ENCODE results near the gene ITGA2B.
"Not testable (repeated sequence)": the region's sequence is repeated elsewhere in the genome, so short reads cannot be mapped to it uniquely, and the experiment has no call there.

The ITGA2B gene

DNA sequence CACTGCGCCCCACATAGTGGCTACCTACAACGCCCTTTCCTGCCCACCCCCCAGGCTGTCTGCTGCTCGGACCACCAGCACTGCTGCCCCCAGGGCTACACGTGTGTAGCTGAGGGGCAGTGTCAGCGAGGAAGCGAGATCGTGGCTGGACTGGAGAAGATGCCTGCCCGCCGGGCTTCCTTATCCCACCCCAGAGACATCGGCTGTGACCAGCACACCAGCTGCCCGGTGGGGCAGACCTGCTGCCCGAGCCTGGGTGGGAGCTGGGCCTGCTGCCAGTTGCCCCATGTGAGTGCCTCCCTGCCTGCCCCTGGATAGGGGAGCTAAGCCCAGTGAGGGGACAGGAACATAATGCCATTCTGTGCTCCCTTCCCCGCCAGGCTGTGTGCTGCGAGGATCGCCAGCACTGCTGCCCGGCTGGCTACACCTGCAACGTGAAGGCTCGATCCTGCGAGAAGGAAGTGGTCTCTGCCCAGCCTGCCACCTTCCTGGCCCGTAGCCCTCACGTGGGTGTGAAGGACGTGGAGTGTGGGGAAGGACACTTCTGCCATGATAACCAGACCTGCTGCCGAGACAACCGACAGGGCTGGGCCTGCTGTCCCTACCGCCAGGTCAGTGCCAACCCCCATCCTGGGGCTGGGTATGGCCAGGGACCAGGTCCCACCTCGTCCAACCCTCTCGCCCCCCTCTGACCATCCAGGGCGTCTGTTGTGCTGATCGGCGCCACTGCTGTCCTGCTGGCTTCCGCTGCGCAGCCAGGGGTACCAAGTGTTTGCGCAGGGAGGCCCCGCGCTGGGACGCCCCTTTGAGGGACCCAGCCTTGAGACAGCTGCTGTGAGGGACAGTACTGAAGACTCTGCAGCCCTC, 37.3 kb downstream of the ITGA2B start:
- no peak for DNase-seq (ENCODE audit: low read depth, low spot score)

DNA sequence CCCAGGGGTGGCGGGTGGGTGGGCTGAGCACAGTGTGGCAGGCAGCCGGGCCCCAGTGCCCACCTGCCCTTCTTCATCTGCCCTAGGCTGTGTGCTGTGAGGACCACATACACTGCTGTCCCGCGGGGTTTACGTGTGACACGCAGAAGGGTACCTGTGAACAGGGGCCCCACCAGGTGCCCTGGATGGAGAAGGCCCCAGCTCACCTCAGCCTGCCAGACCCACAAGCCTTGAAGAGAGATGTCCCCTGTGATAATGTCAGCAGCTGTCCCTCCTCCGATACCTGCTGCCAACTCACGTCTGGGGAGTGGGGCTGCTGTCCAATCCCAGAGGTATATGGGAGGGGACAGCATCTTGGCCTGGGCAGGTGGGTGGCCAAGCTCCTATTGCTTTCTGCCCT, 38.0 kb downstream of the ITGA2B start:
- no peak for DNase-seq (ENCODE audit: low read depth, low spot score)

DNA sequence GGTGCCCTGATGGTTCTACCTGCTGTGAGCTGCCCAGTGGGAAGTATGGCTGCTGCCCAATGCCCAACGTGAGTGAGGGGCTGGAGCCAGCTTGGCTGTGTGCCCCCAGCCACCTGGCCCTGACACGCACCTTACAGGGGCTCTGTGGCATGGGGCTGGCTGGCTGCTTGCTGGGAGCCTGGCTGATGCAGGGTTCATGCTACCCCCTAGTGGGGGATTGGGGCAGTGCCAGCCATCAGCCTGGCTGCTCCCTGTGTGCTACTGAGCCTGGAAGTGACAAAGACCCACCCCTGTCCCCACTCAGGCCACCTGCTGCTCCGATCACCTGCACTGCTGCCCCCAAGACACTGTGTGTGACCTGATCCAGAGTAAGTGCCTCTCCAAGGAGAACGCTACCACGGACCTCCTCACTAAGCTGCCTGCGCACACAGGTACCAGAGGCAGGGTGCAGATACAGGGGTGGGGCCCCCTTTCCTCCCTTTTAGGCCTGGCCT, 38.7 kb downstream of the ITGA2B start:
- DNase-seq (ENCODE audit: low read depth, low spot score) = no peak

DNA sequence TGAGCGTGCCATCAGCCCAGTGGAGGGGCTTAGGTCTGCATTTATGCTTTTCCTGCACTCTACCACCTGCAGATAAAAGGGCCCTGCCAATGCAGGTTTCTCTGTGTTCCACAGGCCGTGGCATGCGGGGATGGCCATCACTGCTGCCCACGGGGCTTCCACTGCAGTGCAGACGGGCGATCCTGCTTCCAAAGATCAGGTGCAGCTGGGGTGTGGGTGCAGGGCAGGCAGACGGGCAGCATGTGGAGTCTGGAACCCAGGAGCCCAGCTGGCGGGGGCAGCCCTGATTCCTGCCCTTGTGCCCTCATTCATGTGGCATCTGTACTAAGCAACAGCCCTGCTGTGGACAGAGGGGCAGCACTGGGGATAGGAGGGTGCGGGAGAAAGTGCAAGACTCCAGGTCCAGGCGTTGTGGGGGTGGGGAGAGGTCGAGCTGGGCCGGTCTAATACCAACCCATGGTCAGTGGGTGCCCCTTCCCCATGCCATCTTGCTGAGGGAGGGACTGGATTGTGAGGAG, 39.8 kb downstream of the ITGA2B start:
- no peak for DNase-seq (ENCODE audit: low read depth, low spot score)

DNA sequence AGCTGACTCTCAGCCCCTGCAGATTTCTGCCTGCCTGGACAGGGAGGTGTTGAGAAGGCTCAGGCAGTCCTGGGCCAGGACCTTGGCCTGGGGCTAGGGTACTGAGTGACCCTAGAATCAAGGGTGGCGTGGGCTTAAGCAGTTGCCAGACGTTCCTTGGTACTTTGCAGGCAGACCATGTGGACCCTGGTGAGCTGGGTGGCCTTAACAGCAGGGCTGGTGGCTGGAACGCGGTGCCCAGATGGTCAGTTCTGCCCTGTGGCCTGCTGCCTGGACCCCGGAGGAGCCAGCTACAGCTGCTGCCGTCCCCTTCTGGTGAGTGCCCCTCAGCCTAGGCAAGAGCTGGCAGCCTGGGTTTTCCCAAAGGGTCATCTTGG, 40.5 kb downstream of the ITGA2B start:
- DNase-seq (ENCODE audit: low read depth, low spot score) = no peak

DNA sequence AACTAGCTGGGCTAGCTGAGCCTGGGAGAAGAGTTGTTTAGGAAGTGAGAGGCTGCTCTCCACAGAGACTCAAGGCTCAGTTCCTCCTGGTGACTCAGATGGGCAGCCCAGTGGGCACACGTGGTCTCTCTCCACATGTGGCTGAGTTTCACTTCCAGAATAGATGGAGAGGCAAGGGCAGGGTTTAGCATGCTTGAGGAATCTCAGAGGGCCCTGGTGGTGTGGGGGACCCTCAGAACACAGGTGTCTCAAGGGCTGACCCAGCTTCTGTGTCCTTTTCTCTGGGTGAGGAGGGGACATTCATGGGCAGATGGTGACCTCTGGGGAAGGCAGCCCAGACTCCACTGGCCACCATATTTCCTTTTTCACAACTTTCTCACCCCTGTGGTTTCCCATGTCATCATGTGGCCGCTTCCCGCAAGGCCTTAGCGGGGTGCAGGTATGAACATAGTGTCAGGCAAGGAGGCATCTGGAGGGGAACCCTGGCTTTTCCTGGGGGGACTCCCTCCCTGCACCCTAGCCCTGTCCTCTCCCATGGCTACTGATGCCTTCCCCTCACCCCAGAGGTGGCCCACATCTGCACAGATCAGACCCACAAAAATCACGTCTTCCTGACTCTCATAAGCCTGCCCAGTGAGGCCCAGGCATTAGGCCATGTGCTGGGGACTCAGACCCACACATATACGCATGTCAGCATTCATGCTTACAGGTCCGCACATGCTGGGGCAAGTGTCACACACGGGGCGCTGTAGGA, 41.0 kb downstream of the ITGA2B start:
- no peak for DNase-seq (ENCODE audit: low read depth, low spot score)

DNA sequence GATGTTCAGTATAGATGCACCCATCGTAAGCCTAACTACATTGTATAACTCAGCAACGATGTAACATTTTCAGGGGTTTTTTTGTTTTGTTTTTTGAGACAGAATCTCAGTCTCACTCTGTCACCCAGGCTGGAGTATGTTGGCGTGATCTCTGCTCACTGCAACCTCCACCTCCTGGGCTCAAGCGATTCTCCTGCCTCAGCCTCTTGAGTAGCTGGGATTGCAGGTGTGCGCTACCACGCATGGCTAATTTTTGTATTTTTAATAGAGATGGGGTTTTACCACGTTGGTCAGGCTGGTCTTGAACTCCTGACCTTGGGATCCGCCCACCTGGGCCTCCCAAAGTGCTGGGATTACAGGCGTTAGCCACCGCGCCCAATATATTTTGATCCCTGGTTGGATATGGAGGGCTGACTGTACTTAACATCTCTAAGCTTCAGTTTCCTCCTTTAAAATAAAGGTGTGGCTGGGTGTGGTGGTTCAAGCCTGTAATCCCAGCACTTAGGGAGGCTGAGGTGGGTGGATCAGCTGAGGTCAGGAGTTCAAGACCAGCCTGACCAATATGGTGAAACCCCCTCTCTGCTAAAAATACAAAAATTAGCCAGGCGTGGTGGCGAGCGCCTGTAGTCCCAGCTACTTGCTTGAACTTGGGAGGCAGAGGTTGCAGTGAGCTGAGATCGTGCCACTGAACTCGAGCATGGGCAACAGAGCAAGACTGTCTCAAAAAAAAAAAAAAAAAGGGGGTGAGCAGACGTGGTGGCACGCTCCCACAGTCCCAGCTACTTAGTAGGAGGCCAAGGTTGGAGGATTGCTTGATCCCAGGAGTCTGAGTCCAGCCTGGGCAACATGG, 42.0 kb downstream of the ITGA2B start:
- not testable (repeated sequence) for DNase-seq (ENCODE audit: low read depth, low spot score)

DNA sequence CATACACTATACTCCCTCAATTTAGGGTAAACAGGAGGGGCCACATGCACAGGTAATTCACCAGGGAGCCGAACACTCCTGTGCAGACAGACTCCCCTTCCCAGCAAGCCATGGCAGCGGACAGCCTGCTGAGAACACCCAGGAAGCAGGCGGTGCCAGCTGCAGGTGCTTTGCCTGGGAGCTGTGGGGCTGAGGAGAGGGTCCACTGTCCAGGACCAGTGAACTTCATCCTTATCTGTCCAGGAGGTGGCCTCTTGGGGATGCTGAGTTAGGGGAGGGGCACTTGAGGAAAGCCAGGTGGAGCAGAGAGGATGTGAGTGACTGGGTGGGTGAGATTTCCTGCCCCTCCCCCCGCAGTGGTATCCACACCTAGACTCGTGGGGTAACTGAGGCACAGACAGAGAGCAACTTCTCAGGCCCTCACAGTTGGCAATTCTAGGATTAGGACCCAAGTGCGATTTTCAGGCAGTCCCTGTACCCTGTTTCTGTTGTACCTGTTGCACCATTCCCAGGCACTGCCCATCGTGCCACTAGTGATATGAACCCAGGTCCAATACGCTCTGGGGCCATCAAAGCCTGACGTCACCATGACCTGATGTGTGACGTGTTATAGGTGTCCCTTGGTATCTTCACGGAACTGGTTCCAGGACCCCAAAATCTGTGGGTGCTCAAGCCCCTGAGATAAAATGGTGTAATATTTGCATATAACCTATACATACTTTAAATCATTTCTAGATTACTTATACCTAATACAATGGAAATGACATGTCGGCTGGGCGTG, 43.2 kb downstream of the ITGA2B start:
- DNase-seq (ENCODE audit: low read depth, low spot score) = no peak

DNA sequence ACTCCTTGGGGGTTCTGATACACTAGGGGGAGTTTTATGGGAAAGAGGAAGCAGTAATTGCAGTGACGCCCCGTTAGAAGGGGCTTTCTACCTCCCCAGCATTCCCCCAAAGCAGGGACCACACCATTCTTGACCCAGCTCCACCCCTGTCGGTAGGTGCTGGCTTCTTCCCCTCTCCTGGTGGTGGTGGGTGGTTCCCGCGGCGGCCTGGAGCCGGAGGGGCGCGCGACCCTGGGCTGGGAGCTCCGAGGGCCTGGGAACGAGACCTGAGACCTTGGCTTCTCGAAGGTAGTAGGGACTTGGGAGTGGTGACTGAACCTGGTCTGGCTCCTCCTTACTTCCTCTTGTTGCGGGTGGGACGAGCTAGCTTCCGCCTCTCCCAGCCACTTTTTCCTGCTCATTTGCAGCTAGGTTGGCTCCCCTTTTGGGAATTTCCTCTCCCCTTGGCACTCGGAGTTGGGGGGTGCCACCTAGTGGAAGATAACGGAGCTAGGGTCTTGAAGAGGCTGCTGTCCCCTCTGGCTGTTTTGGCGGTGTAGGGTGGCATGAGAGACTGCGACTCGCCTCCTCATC, 43.9 kb downstream of the ITGA2B start:
- no peak for DNase-seq (ENCODE audit: low read depth, low spot score)

DNA sequence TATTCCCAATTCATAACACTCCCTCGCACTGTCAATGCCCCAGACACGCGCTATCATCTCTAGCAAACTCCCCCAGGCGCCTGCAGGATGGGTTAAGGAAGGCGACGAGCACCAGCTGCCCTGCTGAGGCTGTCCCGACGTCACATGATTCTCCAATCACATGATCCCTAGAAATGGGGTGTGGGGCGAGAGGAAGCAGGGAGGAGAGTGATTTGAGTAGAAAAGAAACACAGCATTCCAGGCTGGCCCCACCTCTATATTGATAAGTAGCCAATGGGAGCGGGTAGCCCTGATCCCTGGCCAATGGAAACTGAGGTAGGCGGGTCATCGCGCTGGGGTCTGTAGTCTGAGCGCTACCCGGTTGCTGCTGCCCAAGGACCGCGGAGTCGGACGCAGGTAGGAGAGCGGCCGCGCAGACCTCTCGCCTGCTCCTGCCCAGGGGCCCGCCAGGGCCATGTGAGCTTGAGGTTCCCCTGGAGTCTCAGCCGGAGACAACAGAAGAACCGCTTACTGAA, 44.5 kb downstream of the ITGA2B start, which contains the start of gene GRN:
GRN (plus strand) TSS at position 364 of the 515 bp plus-strand sequence. CDS start 3,863 bp downstream, outside the sequence.
- peak; percentile 99 for DNase-seq (ENCODE audit: low read depth, low spot score)

DNA sequence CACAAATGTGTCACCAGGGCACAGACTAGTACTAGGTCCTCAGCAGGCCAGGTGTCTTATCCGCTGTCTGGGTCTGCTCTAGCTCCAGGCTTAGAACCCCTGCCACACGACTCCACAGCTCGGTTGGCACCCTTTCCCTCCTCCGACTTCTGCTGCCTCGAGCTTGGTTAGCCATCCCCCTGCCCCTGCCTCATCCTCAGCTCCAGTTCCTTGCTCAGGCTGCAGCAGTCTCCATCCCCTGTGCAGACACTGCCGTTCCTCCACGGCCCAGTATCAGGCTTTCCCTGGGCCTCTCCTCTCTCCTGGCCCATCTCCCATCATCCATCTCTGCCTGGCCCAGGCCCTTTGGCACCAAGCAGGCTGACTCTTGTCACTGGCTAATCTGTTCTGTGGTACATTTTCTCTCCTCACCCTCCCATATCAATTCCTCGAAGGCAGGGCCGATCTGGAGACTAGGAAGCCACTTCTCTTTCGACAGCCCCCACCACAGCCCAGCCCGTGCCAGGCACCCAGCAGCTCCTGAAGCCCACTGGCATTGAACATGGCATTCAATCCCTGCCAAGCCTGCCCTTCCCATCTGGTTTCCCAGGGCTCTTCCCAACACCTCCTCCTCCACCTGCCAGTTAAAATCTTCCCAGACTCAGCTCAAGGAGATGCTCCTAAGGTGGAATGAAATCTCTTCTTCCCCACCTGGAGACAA, 45.8 kb downstream of the ITGA2B start:
- DNase-seq (ENCODE audit: low read depth, low spot score) = no peak

DNA sequence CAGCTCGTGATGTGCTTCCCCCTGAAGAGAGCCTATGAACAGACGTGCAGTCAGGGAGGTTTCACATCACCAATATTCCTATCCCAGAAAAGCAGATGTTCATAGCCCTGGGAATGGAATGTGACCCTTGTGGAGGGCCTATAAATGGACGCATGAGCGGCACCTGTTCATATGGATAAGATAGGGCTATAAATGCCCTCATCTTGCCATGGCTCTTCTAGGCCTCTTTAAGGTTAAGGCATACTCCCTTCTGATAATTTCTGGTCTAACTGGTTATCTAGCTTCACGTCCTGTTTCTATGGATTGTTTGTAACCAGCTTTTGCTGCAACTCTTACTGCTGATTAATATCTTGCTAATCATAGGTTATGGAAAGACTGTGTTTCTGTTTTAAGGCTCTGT, 48.9 kb downstream of the ITGA2B start:
- not testable (repeated sequence) for DNase-seq (ENCODE audit: low read depth, low spot score)

DNA sequence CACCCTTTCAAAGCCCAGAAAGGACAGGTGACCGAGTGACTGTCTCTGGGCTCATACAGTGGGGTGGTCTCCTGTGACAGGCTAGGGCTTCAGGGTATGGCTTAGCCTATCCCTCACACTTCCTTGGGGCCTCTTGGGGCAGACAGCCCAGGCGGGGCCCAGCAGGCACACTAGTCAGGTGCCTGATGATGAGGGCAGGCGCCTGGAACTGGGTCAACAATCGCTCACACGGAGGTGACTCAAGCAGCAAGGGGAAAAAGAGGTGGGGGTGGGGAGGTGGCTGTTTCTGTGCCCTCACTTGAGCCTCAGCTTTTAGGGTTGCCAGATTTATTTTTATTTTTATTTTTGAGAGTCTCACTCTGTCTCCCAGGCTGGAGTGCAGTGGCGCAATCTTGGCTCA, 50.7 kb downstream of the ITGA2B start:
- no peak for DNase-seq (ENCODE audit: low read depth, low spot score)

DNA sequence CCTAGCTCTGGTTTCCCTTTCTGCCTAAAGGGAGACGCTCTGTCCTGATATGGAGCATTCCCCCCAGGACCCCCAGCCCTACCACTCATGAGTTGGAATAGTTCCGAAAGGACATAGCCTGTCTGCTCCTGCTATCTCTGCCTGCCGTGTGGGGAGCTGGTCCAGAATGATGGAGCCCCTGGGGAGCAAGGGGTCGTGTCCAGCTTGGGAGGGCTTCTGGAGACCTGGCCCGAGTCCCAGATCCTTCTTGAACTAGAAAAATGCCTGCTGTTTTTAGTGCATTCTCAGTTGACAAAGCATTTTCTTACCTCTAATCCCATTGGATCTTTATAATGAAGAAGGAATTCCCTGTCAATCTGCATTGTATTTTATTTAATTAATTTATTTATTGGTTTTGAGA, 53.5 kb downstream of the ITGA2B start:
- DNase-seq (ENCODE audit: low read depth, low spot score) = no peak

DNA sequence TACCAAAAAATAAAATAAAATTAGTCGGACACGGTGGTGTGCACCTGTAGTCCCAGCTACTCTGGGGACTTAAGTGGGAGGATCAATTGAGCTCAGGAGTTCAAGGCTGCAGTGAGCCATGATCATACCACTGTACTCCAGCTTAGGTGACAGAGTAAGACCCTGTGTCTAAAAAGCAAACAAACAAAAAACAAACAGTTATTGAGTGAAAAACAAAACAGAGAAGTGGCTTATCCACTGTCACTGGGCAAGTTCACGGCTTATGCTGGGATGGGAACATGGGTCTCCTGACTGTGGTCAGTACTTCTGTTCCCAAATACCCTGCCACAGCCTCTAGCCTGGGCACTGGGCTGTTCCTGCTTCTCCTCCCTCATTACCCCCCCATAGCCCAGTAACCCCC, 53.9 kb downstream of the ITGA2B start:
- no peak for DNase-seq (ENCODE audit: low read depth, low spot score)

DNA sequence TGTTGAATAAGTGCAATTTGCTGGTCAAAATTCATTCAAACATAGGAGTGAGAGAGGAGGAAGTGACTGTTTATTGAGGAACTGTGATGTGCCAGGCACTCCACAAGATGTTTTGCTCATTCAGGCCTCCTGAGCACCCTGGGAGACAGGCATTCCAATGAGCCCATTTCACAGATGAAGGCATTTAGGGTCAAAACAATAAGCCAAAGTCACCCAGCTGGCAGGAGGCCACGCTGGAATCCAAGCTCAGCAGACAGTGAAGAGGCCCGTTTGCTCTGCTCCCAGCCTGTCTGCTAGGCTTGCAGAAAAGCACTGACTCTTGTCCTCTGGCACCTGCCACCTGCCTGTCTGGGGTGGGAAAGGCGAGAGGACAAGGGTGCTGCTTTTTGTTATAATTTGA, 54.7 kb downstream of the ITGA2B start:
- DNase-seq (ENCODE audit: low read depth, low spot score) = no peak

DNA sequence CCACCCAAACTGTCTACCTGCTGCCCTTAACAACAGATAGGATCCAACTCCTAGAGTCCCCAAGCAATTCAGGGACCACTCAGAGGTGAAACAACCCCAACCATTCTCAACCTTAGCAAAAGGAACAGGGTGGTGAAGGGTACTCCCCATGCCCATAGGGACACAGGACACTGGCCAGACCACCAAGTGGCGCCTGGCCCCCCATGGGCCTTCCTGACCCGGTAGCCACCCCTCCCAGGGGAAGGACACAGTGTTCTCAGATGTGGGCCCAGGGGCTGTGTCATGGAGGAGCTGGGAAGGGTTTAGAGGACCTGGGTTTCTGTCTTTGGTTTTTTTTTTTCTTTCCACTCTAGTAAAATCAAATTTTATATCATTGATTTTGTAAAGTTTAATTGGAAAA, 55.1 kb downstream of the ITGA2B start:
- no peak for DNase-seq (ENCODE audit: low read depth, low spot score)

DNA sequence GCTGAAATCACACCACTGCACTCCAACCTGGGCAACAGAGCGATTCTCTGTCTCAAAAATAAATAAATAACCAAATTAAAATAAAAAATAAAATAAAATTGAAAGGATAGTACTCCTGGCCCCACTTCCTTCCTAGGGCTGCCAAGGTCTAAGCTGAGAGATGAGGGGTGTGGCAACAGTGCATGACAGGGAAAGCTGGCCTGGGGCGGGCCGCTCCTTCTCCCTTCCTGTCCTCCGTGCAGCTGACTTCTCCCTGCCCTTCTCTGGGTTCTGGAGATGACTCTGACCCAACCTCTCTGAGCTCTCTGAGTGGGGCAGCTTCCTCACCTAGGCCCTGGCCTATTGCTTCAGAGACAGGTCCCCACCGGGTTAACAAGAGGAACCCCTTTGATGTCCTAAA, 56.1 kb downstream of the ITGA2B start:
- no peak for DNase-seq (ENCODE audit: low read depth, low spot score)

DNA sequence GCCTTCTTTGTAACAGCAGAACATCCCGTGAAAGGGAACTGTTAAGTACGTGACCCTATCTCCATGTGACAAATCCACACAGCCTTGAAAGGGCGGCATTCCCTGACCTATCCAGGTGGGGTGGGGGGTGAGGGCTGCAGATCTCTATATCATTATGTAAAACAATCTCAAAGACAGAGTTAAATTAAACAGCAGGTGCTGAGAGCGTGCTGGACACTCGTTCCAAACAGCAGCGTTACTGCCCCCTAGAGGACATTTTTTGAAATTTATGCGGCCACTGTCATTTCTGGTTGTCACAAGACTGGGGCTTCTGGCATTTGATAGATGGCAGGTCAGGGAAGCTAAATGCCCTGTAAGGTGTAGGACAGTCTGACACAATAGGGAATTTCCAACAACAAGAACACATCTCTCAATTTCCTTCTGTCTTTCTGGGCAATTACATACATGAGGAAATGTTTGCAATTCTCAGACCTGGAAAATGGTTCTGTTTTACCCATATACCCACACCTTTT, 58.1 kb downstream of the ITGA2B start:
- DNase-seq (ENCODE audit: low read depth, low spot score) = no peak

All from iPS DF 19.7 (cell line).